C1 segment of cervical spinal cord (tissue), 14 donors: ENCODE data around the gene GPR75.
"Not testable (repeated sequence)": the region's sequence is repeated elsewhere in the genome, so short reads cannot be mapped to it uniquely, and the experiment has no call there.

Experiments
- DNase-seq, 14 donors: peaks; one replicate each; lab custom pipeline; 2025; lab: John Stamatoyannopoulos, UW

GPR75 gene

DNA sequence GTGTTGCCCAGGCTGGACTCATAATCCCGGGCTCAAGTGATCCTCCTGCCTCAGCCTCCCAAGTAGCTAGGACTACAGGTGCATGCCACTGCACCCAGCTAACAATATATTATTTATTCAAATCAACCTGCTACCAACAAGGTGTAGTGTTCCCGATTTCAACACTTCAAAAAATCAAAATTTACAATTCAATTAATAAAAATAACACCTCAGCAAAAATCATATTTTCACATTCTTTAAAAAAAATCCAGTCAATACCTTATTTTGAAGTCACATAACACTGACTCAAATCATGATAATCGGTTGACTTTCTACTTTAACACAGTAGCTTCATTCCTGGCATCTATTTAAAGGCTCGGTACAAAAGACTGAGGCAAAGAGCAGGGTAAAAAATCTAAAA lies 7.2 kb downstream of the GPR75 start:
- DNase-seq, result no peak

GRCh38 chr2:53851052-53851757 lies 8.6 kb downstream of the GPR75 start:
- DNase-seq, result not testable (repeated sequence)

DNA sequence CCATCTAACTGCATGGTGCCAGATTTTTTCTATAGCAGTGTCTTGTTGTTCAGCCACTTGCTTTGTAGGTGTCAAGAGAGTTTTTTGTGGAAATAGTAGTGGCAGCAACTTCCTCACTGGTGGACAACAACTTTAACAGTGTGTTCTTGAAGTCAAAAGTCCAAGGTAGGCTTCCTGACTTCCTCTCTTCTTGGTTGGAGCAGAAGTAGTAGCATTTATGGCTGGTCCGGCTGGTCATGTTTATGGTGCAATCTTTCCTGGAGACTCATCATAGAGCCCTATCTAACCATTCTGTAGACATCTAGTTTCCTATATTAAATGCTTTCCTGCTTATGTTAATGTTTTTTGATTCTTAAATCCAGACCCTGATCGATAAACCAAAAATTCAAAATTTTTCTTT lies 11.7 kb downstream of the GPR75 start:
- no peak for DNase-seq

DNA sequence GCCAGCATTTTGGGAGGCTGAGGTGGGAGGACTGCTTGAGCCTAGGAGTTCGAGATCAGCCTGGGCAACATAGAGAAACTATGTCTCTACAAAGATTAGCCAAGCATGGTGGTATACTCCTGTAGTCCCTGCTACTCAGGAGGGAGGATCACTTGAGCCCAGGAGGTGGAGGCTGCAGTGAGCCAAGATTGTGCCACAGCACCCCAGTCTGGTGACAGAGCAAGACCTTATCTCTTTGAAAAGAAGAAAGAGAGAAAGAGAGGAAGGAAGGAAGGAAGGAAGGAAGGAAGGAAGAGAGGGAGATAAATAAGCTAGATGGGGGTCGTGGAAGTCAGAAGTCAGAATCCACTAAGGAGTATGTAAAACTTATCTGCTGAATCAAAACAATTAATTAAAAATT lies 16.2 kb downstream of the GPR75 start:
- DNase-seq, result no peak

- no peak for DNase-seq
Measured at GRCh38 chr2:53842891-53843290, 16.9 kb downstream of the GPR75 start.

GRCh38 chr2:53841651-53842050 lies 18.1 kb downstream of the GPR75 start:
- not testable (repeated sequence) for DNase-seq

DNA sequence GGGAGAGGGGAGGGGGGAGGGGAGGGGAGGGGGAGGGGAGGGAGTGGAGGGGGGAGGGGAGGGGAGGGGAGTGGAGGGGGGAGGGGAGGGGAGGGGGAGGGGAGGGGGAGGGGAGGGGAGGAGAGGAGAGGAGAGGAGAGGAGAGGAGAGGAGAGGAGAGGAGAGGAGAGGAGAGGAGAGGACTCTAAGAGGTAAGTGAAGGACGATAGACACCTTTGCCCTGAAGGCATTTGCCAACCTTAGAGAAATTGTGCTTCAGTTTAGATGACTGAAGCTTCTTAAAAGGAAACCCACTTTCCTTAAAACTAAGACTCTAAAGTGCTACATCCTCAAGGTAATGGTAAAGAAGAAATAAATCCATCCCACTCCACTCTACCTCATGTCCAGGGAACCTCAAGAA lies 19.2 kb downstream of the GPR75 start:
- DNase-seq, result no peak

DNA sequence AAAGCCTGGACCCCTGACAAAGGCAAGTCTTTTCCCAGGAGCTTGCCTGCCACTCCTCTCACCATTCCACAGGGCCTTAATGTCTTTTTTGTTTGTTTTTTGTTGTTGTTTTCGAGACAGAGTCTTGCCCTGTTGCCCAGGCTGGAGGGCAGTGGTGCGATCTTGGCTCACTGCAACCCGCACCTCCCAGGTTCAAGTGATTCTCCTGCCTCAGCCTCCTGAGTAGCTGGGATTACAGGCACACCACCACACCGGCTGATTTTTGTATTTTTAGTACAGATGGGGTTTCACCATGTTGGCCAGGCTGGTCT lies 29.8 kb downstream of the GPR75 start:
- not testable (repeated sequence) for DNase-seq

- peak in 1 of 14 donors; percentile 15 for DNase-seq
Measured at GRCh38 chr2:53829273-53829979, 30.3 kb downstream of the GPR75 start.

- no peak for DNase-seq
Measured at GRCh38 chr2:53828331-53828730, 31.4 kb downstream of the GPR75 start.

GRCh38 chr2:53827398-53828175 lies 32.2 kb downstream of the GPR75 start:
- peak in 6 of 14 donors; percentile 1 to 26 (median 16) for DNase-seq

- DNase-seq, result peak in 8 of 14 donors; percentile 6 to 46 (median 22)
Measured at GRCh38 chr2:53826587-53827397, 33.0 kb downstream of the GPR75 start.

- DNase-seq, result no peak
Measured at GRCh38 chr2:53826030-53826410, 33.7 kb downstream of the GPR75 start.

DNA sequence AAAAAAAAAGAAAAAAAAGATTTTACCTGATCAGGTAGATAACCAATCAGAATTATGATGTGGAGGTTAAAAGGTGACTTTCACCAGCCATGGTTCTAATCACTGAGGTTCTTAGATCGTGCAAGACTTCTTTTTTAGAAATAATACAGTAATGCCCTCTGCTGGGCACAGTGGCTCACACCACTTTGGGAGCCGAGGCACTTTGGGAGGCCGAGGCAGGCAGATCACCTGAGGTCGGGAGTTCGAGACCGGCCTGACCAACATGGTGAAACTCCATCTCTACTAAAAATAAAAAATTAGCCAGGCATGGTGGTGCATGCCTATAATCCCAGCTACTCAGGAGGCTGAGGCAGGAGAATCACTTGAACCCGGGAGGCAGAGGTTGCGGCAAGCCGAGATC lies 36.1 kb downstream of the GPR75 start:
- not testable (repeated sequence) for DNase-seq

- DNase-seq, result no peak
Measured at GRCh38 chr2:53821810-53822209, 38.0 kb downstream of the GPR75 start.

DNA sequence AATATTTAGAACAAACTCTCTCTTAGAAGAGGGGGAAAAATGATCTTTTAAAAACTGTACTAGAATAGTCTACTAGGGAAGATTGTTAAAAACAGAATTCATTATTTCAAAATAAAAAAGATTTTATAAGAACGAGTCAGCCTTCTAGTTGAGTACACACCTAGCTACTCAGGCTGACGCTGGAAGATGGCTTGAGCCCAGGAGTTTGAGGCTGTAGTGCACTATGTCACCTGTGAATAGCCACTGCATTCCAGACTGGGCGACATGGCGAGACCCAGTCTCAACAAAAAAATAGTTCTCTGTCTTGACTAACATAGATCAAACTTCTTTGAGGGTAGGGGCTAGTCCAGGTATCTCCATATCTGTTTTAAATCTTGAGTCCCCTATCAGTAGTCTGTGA lies 39.1 kb downstream of the GPR75 start:
- DNase-seq, result no peak

DNA sequence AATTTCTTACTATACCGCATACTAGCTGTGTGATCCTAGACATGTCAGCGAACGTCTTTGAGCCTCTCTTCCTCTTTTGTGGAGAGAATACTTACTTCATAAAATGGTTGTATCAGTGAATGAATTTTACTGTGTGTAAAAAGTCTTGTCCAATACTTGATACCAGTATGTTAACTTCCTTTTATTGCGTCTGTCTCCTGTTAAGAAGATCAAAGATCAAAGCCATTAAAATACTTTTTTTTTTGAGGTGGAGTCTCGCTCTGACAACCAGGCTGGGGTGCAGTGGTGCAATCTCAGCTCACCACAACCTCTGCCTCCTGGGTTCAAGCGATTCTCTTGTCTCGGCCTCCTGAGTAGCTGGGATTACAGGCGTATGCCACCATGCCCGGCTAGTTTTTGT lies 39.7 kb downstream of the GPR75 start:
- DNase-seq, result no peak

DNA sequence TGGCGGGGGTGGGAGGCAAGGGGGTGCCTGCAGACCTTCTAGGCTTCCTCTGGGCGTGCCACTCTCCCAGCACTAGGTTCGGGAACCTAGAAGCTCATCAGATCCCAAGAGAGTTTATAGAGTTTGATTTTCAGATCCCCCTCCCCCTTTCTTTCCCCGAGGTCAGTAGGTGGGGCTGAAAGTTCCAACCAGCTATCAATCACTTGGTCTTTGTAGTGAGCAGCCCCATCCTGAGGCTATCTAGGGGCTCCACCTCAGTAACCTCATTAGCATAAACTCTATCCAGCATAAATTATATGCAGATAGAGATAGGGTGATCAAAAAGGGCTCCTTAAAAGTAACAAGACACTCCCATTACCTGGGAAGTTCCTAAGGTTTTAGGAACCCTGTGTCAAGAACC lies 40.1 kb downstream of the GPR75 start:
- no peak for DNase-seq

DNA sequence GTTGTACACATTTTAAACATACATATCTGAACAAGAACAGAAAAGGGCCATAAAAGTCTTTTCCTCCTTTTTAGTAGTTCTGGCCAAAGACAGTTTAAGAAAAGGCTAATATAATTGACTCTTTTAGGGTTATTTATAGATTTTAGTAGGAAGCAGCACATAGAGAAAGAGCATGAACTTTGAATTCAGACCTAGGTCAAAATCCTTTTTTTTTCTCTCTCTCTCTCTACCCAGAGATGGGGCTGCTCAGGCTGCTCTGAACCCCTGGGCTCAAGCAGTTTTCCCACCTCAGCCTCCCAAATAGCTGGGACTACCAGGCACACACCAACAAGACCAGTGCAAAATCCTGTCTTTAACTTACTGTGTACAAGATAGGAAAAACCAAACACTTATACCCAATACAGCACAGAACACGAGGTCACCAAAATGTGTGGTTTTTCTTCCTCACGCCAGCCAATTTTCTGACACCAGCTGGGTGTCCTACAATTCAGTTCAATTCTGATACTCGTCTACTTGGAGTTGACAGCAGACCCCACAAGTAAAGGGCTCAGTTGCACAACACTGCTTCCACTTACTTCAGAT lies 40.8 kb downstream of the GPR75 start:
- no peak for DNase-seq

DNA sequence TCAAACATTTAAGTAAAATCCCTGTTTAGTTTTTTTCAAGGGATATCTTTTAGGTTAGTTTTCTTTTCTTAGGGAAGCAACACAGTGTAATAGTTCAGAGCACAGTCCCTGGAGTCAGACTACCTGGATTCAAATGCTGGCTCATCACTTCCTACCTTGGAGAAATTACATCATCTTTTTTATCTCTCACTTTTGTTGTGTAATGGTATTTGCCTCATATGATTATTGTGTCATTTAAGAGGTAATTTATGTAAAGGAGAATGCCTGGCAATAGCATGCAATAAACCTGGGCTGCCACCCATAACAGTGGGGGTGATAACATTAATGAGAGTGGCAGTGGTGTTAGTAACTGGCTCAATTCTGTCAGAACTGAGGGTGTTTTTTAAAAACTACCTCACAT lies 46.6 kb downstream of the GPR75 start:
- DNase-seq, result no peak

- no peak for DNase-seq
Measured at GRCh38 chr2:53811601-53812000, 48.2 kb downstream of the GPR75 start.
